SU-DHL-6 (cell line): ENCODE measurements around the gene ZNFX1.

Experiments used
- H2AFZ ChIP-seq: fragments of 200-600 bp; sonication (generic); 2 replicates; pipeline ENCODE4 v1.6.1; 2014; ENCODE audit warnings: low read depth, mild to moderate bottlenecking, moderate library complexity, mixed read lengths, antibody characterized with exemption, low read length; ENCODE audit not compliant: severe bottlenecking
- H3F3A ChIP-seq: fragments of 200-600 bp; shearing (Covaris generic); 2 replicates; pipeline ENCODE4 v1.6.0; 2016; ENCODE audit warnings: antibody characterized with exemption, mild to moderate bottlenecking; ENCODE audit not compliant: insufficient read depth
- H3K27ac ChIP-seq: fragments of 200-600 bp; sonication (generic); 2 replicates; pipeline ENCODE4 v1.5.1; 2016; ENCODE audit warnings: low read depth, mild to moderate bottlenecking, low read length, moderate library complexity, mixed read lengths
- H3K27me3 ChIP-seq: fragments of 200-600 bp; sonication (generic), shearing (Covaris generic); 2 replicates; pipeline ENCODE4 v1.6.0; 2014; ENCODE audit warnings: mild to moderate bottlenecking, low read length
- H3K36me3 ChIP-seq: fragments of 200-600 bp; sonication (generic); 2 replicates; pipeline ENCODE4 v1.6.1; 2014; ENCODE audit warnings: mild to moderate bottlenecking, low read length, mixed read lengths
- H3K4me2 ChIP-seq: fragments of 300-600, 200-600 bp; shearing (Covaris generic), sonication (generic); 2 replicates; pipeline ENCODE4 v1.6.0; 2014; ENCODE audit warnings: low read length, low read depth, mild to moderate bottlenecking; ENCODE audit not compliant: poor library complexity, severe bottlenecking
- H3K4me3 ChIP-seq: fragments of 200-600 bp; sonication (generic); 2 replicates; pipeline ENCODE4 v1.5.1; 2014; ENCODE audit warnings: antibody characterized with exemption, low read length, mild to moderate bottlenecking, mixed read lengths; ENCODE audit not compliant: insufficient read depth, poor library complexity, severe bottlenecking
- H3K79me2 ChIP-seq: fragments of 200-600 bp; sonication (generic); 2 replicates; pipeline ENCODE4 v1.6.1; 2014; ENCODE audit warnings: mild to moderate bottlenecking, low read length, moderate library complexity; ENCODE audit not compliant: insufficient read depth
- H3K9ac ChIP-seq: fragments of 200-600 bp; sonication (generic); 2 replicates; pipeline ENCODE4 v1.7.0; 2014; ENCODE audit warnings: mild to moderate bottlenecking, low read length
- H3K9me2 ChIP-seq: fragments of 200-600 bp; sonication (generic); replicated peaks from 2 replicates; pipeline ENCODE4 v1.6.1; 2014; ENCODE audit warnings: low read length; ENCODE audit not compliant: insufficient read depth
- H3K9me3 ChIP-seq: fragments of 200-600 bp; sonication (generic); 2 replicates; pipeline ENCODE4 v1.6.1; 2014; ENCODE audit warnings: low read length, mixed read lengths; ENCODE audit not compliant: insufficient read depth
- H4K20me1 ChIP-seq: fragments of 200-600 bp; sonication (generic); 2 replicates; pipeline ENCODE4 v1.6.1; 2014; ENCODE audit warnings: low read depth, mild to moderate bottlenecking, antibody characterized with exemption, low read length, moderate library complexity, mixed read lengths
- CTCF ChIP-seq: fragments of 200-600 bp; sonication (generic); IDR thresholded peaks from one replicate; pipeline ENCODE4 v1.5.1; 2017; ENCODE audit warnings: antibody characterized with exemption, mild to moderate bottlenecking, low read length, moderate library complexity; ENCODE audit not compliant: insufficient read depth, poor library complexity, severe bottlenecking
- EZH2phosphoT487 ChIP-seq: fragments of 200-600 bp; sonication (generic), shearing (Covaris generic); conservative IDR thresholded peaks from 2 replicates; pipeline ENCODE4 v1.6.1; 2018; ENCODE audit warnings: mild to moderate bottlenecking, antibody characterized with exemption, low read length, moderate library complexity, mixed read lengths

The ZNFX1 gene

GRCh38 chr20:49288250-49288751 is 10.4 kb upstream of the ZNFX1 start:
- Histone ChIP-seq H3K27ac (no peak overlapping the region), H3F3A (peaks cover 89% of the 10 kb centered on the region), H3K9ac (no peak overlapping the region), H3K4me3 (no peak overlapping the region), H3K79me2 (peaks cover 38% of the 10 kb centered on the region), H4K20me1 (peaks cover 44% of the 10 kb centered on the region), H2AFZ (no peak overlapping the region), H3K36me3 (peaks cover 61% of the 10 kb centered on the region), H3K9me3 (no peaks in the 10 kb centered on the region), H3K27me3 (no peaks in the 10 kb centered on the region), H3K9me2 (no peaks in the 10 kb centered on the region), H3K4me2 (no peak overlapping the region)
- TF ChIP-seq CTCF (no peak), EZH2phosphoT487 (no peak)

GRCh38 chr20:49287555-49288249 is 9.8 kb upstream of the ZNFX1 start:
- Histone ChIP-seq H3K9ac (no peak overlapping the region), H3K36me3 (peaks cover 67% of the 10 kb centered on the region), H3K4me2 (no peak overlapping the region)

GRCh38 chr20:49286689-49287551 is 9.1 kb upstream of the ZNFX1 start:
- Histone ChIP-seq H3F3A (peaks cover 97% of the 10 kb centered on the region), H3K79me2 (peaks cover 52% of the 10 kb centered on the region)
- TF ChIP-seq CTCF (no peak), EZH2phosphoT487 (no peak)

More at GRCh38 chr20:49287555-49288249, 9.8 kb upstream of the ZNFX1 start:
- H3K27me3 ChIP-seq = no peaks in the 10 kb centered on the region
- H2AFZ ChIP-seq = no peak overlapping the region
- H3K79me2 ChIP-seq = peaks cover 44% of the 10 kb centered on the region
- no peaks in the 10 kb centered on the region for H3K9me3 ChIP-seq
- no peak for TF ChIP-seq EZH2phosphoT487
- no peak for TF ChIP-seq CTCF
- H3F3A ChIP-seq = peaks cover 95% of the 10 kb centered on the region
- H3K9me2 ChIP-seq = no peaks in the 10 kb centered on the region
- H3K27ac ChIP-seq = 0 out of 2 replicates have a peak overlapping the region, but pooled peaks have one; percentile 1
- peaks cover 49% of the 10 kb centered on the region for H4K20me1 ChIP-seq
- H3K4me3 ChIP-seq = no peak overlapping the region

More at GRCh38 chr20:49286689-49287551, 9.1 kb upstream of the ZNFX1 start:
- H3K27ac ChIP-seq = 0 out of 2 replicates have a peak overlapping the region, but pooled peaks have one; percentile 1
- peaks cover 55% of the 10 kb centered on the region for H4K20me1 ChIP-seq
- no peak overlapping the region for H3K4me2 ChIP-seq
- H3K4me3 ChIP-seq = no peak overlapping the region
- H3K9ac ChIP-seq = no peak overlapping the region
- H3K27me3 ChIP-seq = no peaks in the 10 kb centered on the region
- no peak overlapping the region for H2AFZ ChIP-seq
- H3K9me2 ChIP-seq = no peaks in the 10 kb centered on the region
- peaks cover 75% of the 10 kb centered on the region for H3K36me3 ChIP-seq
- no peaks in the 10 kb centered on the region for H3K9me3 ChIP-seq
